Osteoblast (primary cell): ENCODE measurements around the gene TRIM69. TPM values are rescaled to one million over a fixed set of nuclear protein-coding genes. Genes with fewer than 3 reads are reported as not detected.

ENCODE experiments used
- DNase-seq: peaks from one replicate; pipeline ENCODE4 v3.0.0; 2011; ENCODE audit warnings: low spot score, mixed read lengths; ENCODE audit not compliant: insufficient read length; ENCODE audit errors: missing footprints
- H2AFZ ChIP-seq: 2 replicates; pipeline ENCODE4 v1.6.0; 2011; ENCODE audit warnings: mild to moderate bottlenecking, low read length
- H3K27ac ChIP-seq: 2 replicates; pipeline ENCODE4 v1.5.1; 2011; ENCODE audit warnings: mild to moderate bottlenecking, low read depth, low read length, moderate library complexity
- H3K27me3 ChIP-seq: 2 replicates; pipeline ENCODE4 v1.6.0; 2012; ENCODE audit warnings: mild to moderate bottlenecking, control low read depth, inconsistent platforms, low read length, moderate library complexity; ENCODE audit not compliant: insufficient read depth
- H3K36me3 ChIP-seq: 2 replicates; pipeline ENCODE4 v1.5.1; 2011; ENCODE audit warnings: mild to moderate bottlenecking, low read length, control low read depth, moderate library complexity; ENCODE audit not compliant: insufficient read depth
- H3K4me1 ChIP-seq: 2 replicates; pipeline ENCODE4 v1.5.1; 2011; ENCODE audit warnings: mild to moderate bottlenecking, low read length, control low read depth, moderate library complexity; ENCODE audit not compliant: insufficient read depth
- H3K4me2 ChIP-seq: 2 replicates; pipeline ENCODE4 v1.6.0; 2011; ENCODE audit warnings: mild to moderate bottlenecking, low read length; ENCODE audit not compliant: insufficient read depth
- H3K4me3 ChIP-seq: fragments of 200-600 bp; sonication (generic); 3 replicates; pipeline ENCODE4 v1.5.1; 2012; ENCODE audit warnings: mild to moderate bottlenecking, low read length, inconsistent platforms; ENCODE audit not compliant: insufficient read depth
- H3K79me2 ChIP-seq: 2 replicates; pipeline ENCODE4 v1.6.0; 2012; ENCODE audit warnings: mild to moderate bottlenecking, low read length, control low read depth, inconsistent platforms; ENCODE audit not compliant: insufficient read depth
- H3K9me3 ChIP-seq: 2 replicates; pipeline ENCODE4 v1.5.1; 2011; ENCODE audit warnings: low read depth, low read length, control low read depth
- H4K20me1 ChIP-seq: 2 replicates; pipeline ENCODE4 v1.6.0; 2012; ENCODE audit warnings: mild to moderate bottlenecking, low read length, control low read depth; ENCODE audit not compliant: insufficient read depth
- total RNA-seq: library from RNA; depleted of rRNA; stranded (reverse); fragments of >200 nt; gene quantifications from 2 replicates; pipeline ENCODE4 v1.2.3, GENCODE V29; 2012
- TF ChIP-seq, protein P1 (sequence below): IDR thresholded peaks from 2 replicates; pipeline ENCODE4 v1.5.1; 2011; ENCODE audit warnings: mild to moderate bottlenecking, low read depth, low read length, moderate library complexity; ENCODE audit errors: extremely low read depth

The TRIM69 gene
- total RNA-seq, 1 donor: 9.4 TPM

DNA sequence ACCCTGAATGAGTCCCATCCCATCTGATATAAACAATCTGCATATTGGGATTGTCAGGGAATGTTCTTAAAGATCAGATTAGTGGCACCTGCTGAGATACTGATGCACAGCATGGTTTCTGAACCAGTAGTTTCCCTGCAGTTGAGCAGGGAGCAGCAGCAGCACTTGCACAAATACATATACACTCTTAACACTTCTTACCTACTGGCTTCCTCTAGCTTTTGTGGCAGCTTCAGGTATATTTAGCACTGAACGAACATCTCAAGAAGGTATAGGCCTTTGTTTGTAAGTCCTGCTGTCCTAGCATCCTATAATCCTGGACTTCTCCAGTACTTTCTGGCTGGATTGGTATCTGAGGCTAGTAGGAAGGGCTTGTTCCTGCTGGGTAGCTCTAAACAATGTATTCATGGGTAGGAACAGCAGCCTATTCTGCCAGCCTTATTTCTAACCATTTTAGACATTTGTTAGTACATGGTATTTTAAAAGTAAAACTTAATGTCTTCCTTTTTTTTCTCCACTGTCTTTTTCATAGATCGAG is 20.5 kb upstream of the TRIM69 start:
- TF ChIP-seq, protein P1, sequence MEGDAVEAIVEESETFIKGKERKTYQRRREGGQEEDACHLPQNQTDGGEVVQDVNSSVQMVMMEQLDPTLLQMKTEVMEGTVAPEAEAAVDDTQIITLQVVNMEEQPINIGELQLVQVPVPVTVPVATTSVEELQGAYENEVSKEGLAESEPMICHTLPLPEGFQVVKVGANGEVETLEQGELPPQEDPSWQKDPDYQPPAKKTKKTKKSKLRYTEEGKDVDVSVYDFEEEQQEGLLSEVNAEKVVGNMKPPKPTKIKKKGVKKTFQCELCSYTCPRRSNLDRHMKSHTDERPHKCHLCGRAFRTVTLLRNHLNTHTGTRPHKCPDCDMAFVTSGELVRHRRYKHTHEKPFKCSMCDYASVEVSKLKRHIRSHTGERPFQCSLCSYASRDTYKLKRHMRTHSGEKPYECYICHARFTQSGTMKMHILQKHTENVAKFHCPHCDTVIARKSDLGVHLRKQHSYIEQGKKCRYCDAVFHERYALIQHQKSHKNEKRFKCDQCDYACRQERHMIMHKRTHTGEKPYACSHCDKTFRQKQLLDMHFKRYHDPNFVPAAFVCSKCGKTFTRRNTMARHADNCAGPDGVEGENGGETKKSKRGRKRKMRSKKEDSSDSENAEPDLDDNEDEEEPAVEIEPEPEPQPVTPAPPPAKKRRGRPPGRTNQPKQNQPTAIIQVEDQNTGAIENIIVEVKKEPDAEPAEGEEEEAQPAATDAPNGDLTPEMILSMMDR: no peak
- H3K4me1 ChIP-seq: peaks cover 14% of the 10 kb centered on the region
- H3K9me3 ChIP-seq: no peaks in the 10 kb centered on the region
- peaks cover 44% of the 10 kb centered on the region for H3K36me3 ChIP-seq
- no peak overlapping the region for H3K4me3 ChIP-seq
- H3K79me2 ChIP-seq: peaks cover 51% of the 10 kb centered on the region
- H3K27me3 ChIP-seq: no peaks in the 10 kb centered on the region
- peaks cover 50% of the 10 kb centered on the region for H4K20me1 ChIP-seq
- no peak overlapping the region for H2AFZ ChIP-seq
- DNase-seq: no peak
- peak overlapping the region; percentile 11 for H3K27ac ChIP-seq
- no peak overlapping the region for H3K4me2 ChIP-seq

DNA sequence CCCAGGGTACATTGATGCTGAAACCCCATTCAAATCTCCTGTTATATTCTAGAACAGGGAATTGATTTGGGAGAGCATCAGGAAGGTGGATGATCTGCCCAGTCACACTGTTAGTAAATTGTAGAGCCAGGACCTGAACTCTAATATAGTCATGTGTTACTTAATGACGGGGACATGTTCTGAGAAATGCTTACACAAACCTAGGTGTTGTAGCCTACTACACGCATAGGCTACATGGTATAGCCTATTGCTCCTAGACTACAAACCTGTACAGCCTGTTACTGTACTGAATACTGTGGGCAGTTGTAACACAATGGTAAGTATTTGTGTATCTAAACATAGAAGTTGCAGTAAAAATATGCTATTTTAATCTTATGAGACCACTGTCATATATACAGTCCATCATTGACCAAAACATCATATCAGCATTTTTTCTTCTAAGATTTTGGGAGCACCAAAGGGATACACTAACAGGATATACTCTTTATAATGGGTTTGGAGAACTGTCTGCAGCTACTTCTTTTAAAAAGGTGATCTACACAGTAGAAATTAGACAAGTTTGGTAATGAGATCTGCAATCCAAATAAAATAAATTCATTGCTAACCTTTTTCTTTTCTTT is 19.2 kb upstream of the TRIM69 start:
- no peak for DNase-seq
- TF ChIP-seq, protein P1: no peak
- Histone ChIP-seq H3K79me2 (peaks cover 39% of the 10 kb centered on the region), H3K27me3 (no peaks in the 10 kb centered on the region), H3K9me3 (no peaks in the 10 kb centered on the region), H3K4me2 (no peak overlapping the region), H4K20me1 (peaks cover 46% of the 10 kb centered on the region), H3K4me1 (peaks cover 14% of the 10 kb centered on the region), H3K27ac (no peak overlapping the region), H2AFZ (no peak overlapping the region), H3K36me3 (peaks cover 44% of the 10 kb centered on the region), H3K4me3 (no peak overlapping the region)

DNA sequence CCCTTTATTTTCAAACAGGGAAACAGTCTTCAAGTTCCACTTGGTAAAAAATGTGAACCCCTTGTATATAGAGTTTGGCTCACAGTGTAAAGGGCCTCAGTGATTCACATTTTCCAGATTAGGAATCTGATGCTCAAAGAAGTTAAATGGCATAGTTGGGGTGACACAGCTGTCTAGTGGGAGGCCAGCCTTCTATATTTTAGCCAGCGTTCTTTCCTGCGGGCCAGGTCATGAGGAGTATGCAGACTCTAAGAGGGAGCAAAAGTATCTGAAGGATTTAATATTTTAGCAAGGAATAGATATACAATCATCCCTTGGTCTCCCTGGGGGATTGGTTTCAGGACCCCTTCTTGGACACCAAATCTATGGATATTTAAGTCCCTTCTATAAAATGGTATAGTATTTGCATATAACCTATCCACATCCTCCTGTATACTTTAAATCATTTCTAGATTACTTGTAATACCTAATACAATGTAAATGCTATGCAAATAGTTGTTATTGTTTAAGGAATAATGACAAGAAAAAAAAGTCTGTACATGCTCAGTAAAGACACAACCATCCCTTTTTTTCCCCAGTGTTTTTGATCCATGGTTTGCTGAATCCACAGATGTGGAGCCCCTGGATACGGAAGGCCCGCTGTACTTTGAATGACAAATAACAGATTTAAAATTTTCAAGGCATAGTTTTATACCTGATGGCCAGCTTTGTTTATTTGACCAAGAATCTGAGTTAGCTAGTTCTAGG is 18.0 kb upstream of the TRIM69 start:
- Histone ChIP-seq H3K79me2 (peaks cover 26% of the 10 kb centered on the region), H3K4me1 (peaks cover 8% of the 10 kb centered on the region), H3K27me3 (no peaks in the 10 kb centered on the region), H4K20me1 (peaks cover 34% of the 10 kb centered on the region), H3K9me3 (no peaks in the 10 kb centered on the region), H3K27ac (no peak overlapping the region), H3K4me3 (no peak overlapping the region), H2AFZ (no peak overlapping the region), H3K4me2 (no peak overlapping the region), H3K36me3 (peaks cover 44% of the 10 kb centered on the region)
- DNase-seq: no peak
- TF ChIP-seq, protein P1: no peak

DNA sequence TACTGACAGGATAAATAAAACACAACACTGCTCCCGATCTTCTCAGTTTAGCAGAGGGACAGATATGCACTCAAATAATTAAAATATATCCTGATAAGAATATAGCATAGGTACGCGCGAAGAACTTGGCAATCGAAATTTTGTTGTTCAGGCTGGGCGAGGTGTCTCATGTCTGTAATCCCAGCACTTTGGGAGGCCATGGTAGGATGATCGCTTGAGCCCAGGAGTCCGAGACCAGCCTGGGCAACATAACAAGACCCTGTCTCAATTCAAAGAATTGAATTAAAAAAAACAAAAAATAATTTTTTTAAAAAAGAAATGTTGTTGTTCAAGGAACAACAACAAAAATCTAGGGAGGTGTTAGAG is 17.4 kb upstream of the TRIM69 start:
- H3K4me3 ChIP-seq: no peak overlapping the region
- no peak for DNase-seq
- H2AFZ ChIP-seq: no peak overlapping the region
- no peaks in the 10 kb centered on the region for H3K27me3 ChIP-seq
- H3K79me2 ChIP-seq: peaks cover 21% of the 10 kb centered on the region
- peaks cover 3% of the 10 kb centered on the region for H3K4me1 ChIP-seq
- no peaks in the 10 kb centered on the region for H3K9me3 ChIP-seq
- peaks cover 29% of the 10 kb centered on the region for H4K20me1 ChIP-seq
- H3K36me3 ChIP-seq: peaks cover 44% of the 10 kb centered on the region
- TF ChIP-seq, protein P1: no peak
- no peak overlapping the region for H3K27ac ChIP-seq
- H3K4me2 ChIP-seq: no peak overlapping the region
